HCT116 (cell line): ENCODE data around the gene MYO7B. TPM values are rescaled to one million over a fixed set of nuclear protein-coding genes. Genes with fewer than 3 reads are reported as not detected.

Experiments used
- ATAC-seq: fragments of 200-7000 bp; cut with Tn5 transposase; 2 replicates; pipeline ENCODE4 v1.9.1; 2020; ENCODE audit warnings: mild to moderate bottlenecking, moderate library complexity
- BruUV-seq: library from RNA; stranded (reverse); fragments of 400-500 nt; replicated peaks from 2 replicates; lab custom pipeline; 2021; lab: Mats Ljungman, UMichigan
- CTCF ChIA-PET: fragments of 300-600 bp; sonication (Branson Sonifier 250); formaldehyde crosslinking; loops from one replicate; lab custom pipeline; 2021; ENCODE audit warnings: antibody characterized with exemption; lab: Charles Lee
- POLR2A ChIA-PET: fragments of 300-600, 350-600 bp; sonication (Branson Sonifier 250); formaldehyde crosslinking; loops from one replicate; lab custom pipeline; 2021; ENCODE audit warnings: antibody characterized with exemption; lab: Charles Lee
- RAD21 ChIA-PET, 2 experiments: fragments of 300-600 bp; sonication (Branson Sonifier 250); formaldehyde crosslinking; loops; one replicate each; lab custom pipeline; 2023; ENCODE audit warnings: low total read pairs in 2 of 2; ENCODE audit not compliant: uncharacterized antibody in 2 of 2, unreplicated experiment in 2 of 2, low non-redundant PET in 1 of 2; lab: Charles Lee
- DNase-seq: peaks from one replicate; pipeline ENCODE4 v3.0.0-alpha.2; 2010; ENCODE audit warnings: low read depth, low spot score
- H2AFZ ChIP-seq: fragments of 200-600 bp; shearing (Covaris generic), sonication (generic); 2 replicates; pipeline ENCODE4 v1.6.1; 2017; ENCODE audit warnings: low read depth, mixed run types, mixed read lengths, antibody characterized with exemption, low read length; ENCODE audit not compliant: poor library complexity, severe bottlenecking
- H3K27ac ChIP-seq: 2 replicates; pipeline ENCODE4 v1.5.1; 2012; ENCODE audit warnings: low read depth, low read length
- H3K27me3 ChIP-seq: fragments of 200-600 bp; sonication (generic); 2 replicates; pipeline ENCODE4 v1.6.1; 2016; ENCODE audit warnings: mixed run types, low read length, mixed read lengths; ENCODE audit not compliant: insufficient read depth
- H3K36me3 ChIP-seq, 2 experiments: fragments of 200-500 bp in 1 of 2; fragments of 200-600 bp in 1 of 2; sonication (Bioruptor generic) in 1 of 2; sonication (generic) in 1 of 2; 2 replicates each; pipeline versions ENCODE4 v1.5.1 to v1.6.1; 2014 to 2016; ENCODE audit warnings: low read length in 2 of 2, inconsistent platforms in 1 of 2, mixed read lengths in 1 of 2, mixed run types in 1 of 2; ENCODE audit not compliant: insufficient read depth in 2 of 2, control insufficient read depth in 1 of 2
- H3K4me1 ChIP-seq, 2 experiments: fragments of 200-600 bp in 1 of 2; sonication (generic) in 1 of 2; 2 replicates each; pipeline versions ENCODE4 v1.5.1 to v1.6.1; 2012 to 2017; ENCODE audit warnings: low read length in 2 of 2, inconsistent platforms in 1 of 2, mild to moderate bottlenecking in 1 of 2, mixed read lengths in 1 of 2, mixed run types in 1 of 2, moderate library complexity in 1 of 2; ENCODE audit not compliant: insufficient read depth in 2 of 2, control insufficient read depth in 1 of 2
- H3K4me2 ChIP-seq: fragments of 200-600 bp; sonication (generic); 2 replicates; pipeline ENCODE4 v1.6.1; 2017; ENCODE audit warnings: mixed run types, low read length, mixed read lengths
- H3K4me3 ChIP-seq, 2 experiments: fragments of 200-600 bp in 1 of 2; sonication (generic) in 1 of 2; replicated peaks in 1 of 2; 2 replicates each; pipeline ENCODE4 v1.5.1; 2011 to 2016; ENCODE audit warnings: low read length in 2 of 2, control low read depth in 1 of 2, low read depth in 1 of 2, mild to moderate bottlenecking in 1 of 2, mixed read lengths in 1 of 2, mixed run types in 1 of 2
- H3K79me2 ChIP-seq: fragments of 200-600 bp; sonication (generic); 2 replicates; pipeline ENCODE4 v1.6.1; 2017; ENCODE audit warnings: mild to moderate bottlenecking, mixed run types, low read length, moderate library complexity, mixed read lengths; ENCODE audit not compliant: insufficient read depth
- H3K9ac ChIP-seq: fragments of 200-600 bp; sonication (generic); 2 replicates; pipeline ENCODE4 v1.6.1; 2016; ENCODE audit warnings: low read length, mixed read lengths
- H3K9me2 ChIP-seq: fragments of 200-600 bp; sonication (generic), shearing (Covaris generic); 2 replicates; pipeline ENCODE4 v1.6.1; 2017; ENCODE audit warnings: mixed run types, mild to moderate bottlenecking, moderate library complexity; ENCODE audit not compliant: insufficient read depth
- H3K9me3 ChIP-seq, 2 experiments: fragments of 200-500 bp in 1 of 2; fragments of 200-600 bp in 1 of 2; sonication (Bioruptor generic) in 1 of 2; sonication (generic) in 1 of 2; 2 replicates each; pipeline ENCODE4 v1.6.1; 2014 to 2017; ENCODE audit warnings: low read length in 2 of 2, mixed read lengths in 2 of 2, inconsistent platforms in 1 of 2, low read depth in 1 of 2, mild to moderate bottlenecking in 1 of 2, mixed run types in 1 of 2, moderate library complexity in 1 of 2; ENCODE audit not compliant: control insufficient read depth in 1 of 2, insufficient read depth in 1 of 2
- H4K20me1 ChIP-seq: fragments of 200-600 bp; sonication (generic), shearing (Covaris generic); 2 replicates; pipeline ENCODE4 v1.6.1; 2017; ENCODE audit warnings: mixed run types, mild to moderate bottlenecking, moderate library complexity; ENCODE audit not compliant: insufficient read depth
- EGR1 ChIP-seq: IDR thresholded peaks from 2 replicates; pipeline ENCODE4 v1.6.1; 2012; ENCODE audit warnings: low read depth
- EZH2 ChIP-seq: fragments of 200-600 bp; sonication (generic); IDR thresholded peaks from 2 replicates; pipeline ENCODE4 v1.6.1; 2017; ENCODE audit warnings: antibody characterized with exemption, mixed run types
- FOSL1 ChIP-seq: IDR thresholded peaks from 2 replicates; pipeline ENCODE4 v1.6.1; 2012; ENCODE audit warnings: low read depth
- POLR2A ChIP-seq: IDR thresholded peaks from 2 replicates; pipeline ENCODE4 v1.7.0; 2011; ENCODE audit warnings: borderline replicate concordance; ENCODE audit not compliant: insufficient read depth, insufficient read length; ENCODE audit errors: extremely low read depth
- POLR2AphosphoS5 ChIP-seq: IDR thresholded peaks from 2 replicates; pipeline ENCODE4 v1.6.1; 2011; ENCODE audit warnings: mild to moderate bottlenecking, low read depth, low read length, moderate library complexity
- RAD21 ChIP-seq: IDR thresholded peaks from 2 replicates; pipeline ENCODE4 v1.6.1; 2012; ENCODE audit warnings: low read depth, mild to moderate bottlenecking
- SIN3A ChIP-seq: IDR thresholded peaks from 2 replicates; pipeline ENCODE4 v1.6.1; 2012; ENCODE audit warnings: low read depth
- ZFX ChIP-seq: fragments of 450-650 bp; IDR thresholded peaks from 2 replicates; pipeline ENCODE4 v1.6.1; 2017
- ZNF274 ChIP-seq: fragments of 200-500 bp; sonication (Bioruptor generic); IDR thresholded peaks from 2 replicates; pipeline ENCODE4 v1.6.1; 2014; ENCODE audit warnings: mild to moderate bottlenecking, low read depth, low read length, inconsistent platforms
- intact Hi-C: fragments of 100-400 bp; cut with micrococcal nuclease; formaldehyde crosslinking; loops from 2 replicates; pipeline ENCODE4 v1.10.0; 2022
- total RNA-seq: library from RNA; stranded (reverse); gene quantifications from one replicate; pipeline ENCODE4 v1.2.1, GENCODE V29; 2021; ENCODE audit not compliant: unreplicated experiment
- TF ChIP-seq, protein P1 (sequence below): IDR thresholded peaks from 2 replicates; pipeline ENCODE4 v1.6.1; 2011; ENCODE audit warnings: mild to moderate bottlenecking, low read length, moderate library complexity; ENCODE audit not compliant: insufficient replicate concordance; ENCODE audit errors: extremely low read depth
- TF ChIP-seq, protein P2 (sequence below): IDR thresholded peaks from 2 replicates; pipeline ENCODE4 v1.6.1; 2012
- TF ChIP-seq, protein P3 (sequence below), 3 experiments: fragments of 200-600 bp in 1 of 3; sonication (generic) in 1 of 3; IDR thresholded peaks in 2 of 3; conservative IDR thresholded peaks in 1 of 3; 2 replicates each; pipeline ENCODE4 v1.5.1; 2012 to 2017; ENCODE audit warnings: low read depth in 2 of 3, low read length in 2 of 3, antibody characterized with exemption in 1 of 3, borderline replicate concordance in 1 of 3, control low read depth in 1 of 3, mild to moderate bottlenecking in 1 of 3, mixed read lengths in 1 of 3, mixed run types in 1 of 3, moderate library complexity in 1 of 3; ENCODE audit not compliant: insufficient read depth in 1 of 3

The MYO7B gene
- total RNA-seq, 1 experiment from 2014 or later: 0.07 TPM

DNA sequence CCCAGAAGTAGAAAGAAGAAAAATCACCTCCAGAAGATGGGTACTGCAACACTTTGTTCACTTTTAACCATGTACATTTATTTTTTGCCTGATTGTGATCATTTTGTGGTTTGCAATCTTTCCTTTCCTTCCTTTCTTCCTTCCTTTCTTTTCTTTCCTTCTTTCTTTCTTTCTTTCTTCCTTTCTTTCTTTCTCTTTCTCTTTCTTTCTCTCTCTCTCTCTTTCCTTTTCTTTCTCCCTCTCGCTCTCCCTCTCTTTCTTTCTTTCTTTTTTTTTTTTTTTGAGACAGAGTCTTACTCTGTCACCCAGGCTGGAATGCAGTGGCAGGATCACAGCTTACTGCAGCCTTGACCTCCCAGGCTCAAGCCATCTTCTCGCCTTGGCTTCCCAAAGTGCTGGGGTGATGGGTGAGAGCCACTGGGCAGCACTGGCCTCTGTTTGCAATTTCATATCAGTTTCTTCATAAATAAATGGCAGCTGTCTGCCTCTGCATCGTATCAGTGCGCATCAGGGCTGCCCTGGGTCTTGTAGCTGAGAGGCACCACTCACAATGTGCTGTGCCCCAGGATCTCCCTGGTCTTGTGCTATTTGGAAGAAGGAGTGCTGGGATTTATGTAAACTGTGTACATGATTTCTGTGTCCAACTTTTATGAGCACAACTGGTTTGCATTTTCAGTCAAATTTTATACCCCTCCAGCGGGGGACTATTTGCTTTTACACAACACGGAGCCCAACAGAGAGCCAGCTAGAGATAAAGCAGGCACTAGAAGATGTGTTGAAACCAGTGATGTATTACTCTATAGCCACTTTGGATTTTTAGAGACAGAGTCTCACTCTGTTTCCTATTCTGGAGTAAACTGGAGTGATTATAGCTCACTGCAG, 146.7 kb downstream of the MYO7B start:
- no peak overlapping the region for H3K4me3 ChIP-seq
- H3K79me2 ChIP-seq: no peaks in the 10 kb centered on the region
- H3K9ac ChIP-seq: no peak overlapping the region
- H3K4me1 ChIP-seq: no peaks in the 10 kb centered on the region
- H3K36me3 ChIP-seq: no peaks in the 10 kb centered on the region
- H2AFZ ChIP-seq: no peak overlapping the region
- TF ChIP-seq POLR2A (no peak), ZFX (no peak), EGR1 (no peak)
- TF ChIP-seq, protein P1, sequence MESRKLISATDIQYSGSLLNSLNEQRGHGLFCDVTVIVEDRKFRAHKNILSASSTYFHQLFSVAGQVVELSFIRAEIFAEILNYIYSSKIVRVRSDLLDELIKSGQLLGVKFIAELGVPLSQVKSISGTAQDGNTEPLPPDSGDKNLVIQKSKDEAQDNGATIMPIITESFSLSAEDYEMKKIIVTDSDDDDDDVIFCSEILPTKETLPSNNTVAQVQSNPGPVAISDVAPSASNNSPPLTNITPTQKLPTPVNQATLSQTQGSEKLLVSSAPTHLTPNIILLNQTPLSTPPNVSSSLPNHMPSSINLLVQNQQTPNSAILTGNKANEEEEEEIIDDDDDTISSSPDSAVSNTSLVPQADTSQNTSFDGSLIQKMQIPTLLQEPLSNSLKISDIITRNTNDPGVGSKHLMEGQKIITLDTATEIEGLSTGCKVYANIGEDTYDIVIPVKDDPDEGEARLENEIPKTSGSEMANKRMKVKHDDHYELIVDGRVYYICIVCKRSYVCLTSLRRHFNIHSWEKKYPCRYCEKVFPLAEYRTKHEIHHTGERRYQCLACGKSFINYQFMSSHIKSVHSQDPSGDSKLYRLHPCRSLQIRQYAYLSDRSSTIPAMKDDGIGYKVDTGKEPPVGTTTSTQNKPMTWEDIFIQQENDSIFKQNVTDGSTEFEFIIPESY: no peak
- TF ChIP-seq, protein P2, sequence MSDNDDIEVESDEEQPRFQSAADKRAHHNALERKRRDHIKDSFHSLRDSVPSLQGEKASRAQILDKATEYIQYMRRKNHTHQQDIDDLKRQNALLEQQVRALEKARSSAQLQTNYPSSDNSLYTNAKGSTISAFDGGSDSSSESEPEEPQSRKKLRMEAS: no peak
- no TSS peak for BruUV-seq
- no peak for ATAC-seq
- intact Hi-C loops: no loop called here
- DNase-seq: no peak
- ChIA-PET POLR2A (no interaction called here), RAD21 (no interaction called here), CTCF (interaction anchor here (1.2 to 1.6 kb wide), 2 partner anchors 12 to 91 kb away, joined by 3 to 4 read pairs; no protein-coding TSS in a partner anchor)
- no peak overlapping the region for H3K27ac ChIP-seq
- no peaks in the 10 kb centered on the region for H3K9me3 ChIP-seq
- H3K27me3 ChIP-seq: no peaks in the 10 kb centered on the region
- H3K4me2 ChIP-seq: no peak overlapping the region
- no peaks in the 10 kb centered on the region for H4K20me1 ChIP-seq
- H3K9me2 ChIP-seq: no peaks in the 10 kb centered on the region

DNA sequence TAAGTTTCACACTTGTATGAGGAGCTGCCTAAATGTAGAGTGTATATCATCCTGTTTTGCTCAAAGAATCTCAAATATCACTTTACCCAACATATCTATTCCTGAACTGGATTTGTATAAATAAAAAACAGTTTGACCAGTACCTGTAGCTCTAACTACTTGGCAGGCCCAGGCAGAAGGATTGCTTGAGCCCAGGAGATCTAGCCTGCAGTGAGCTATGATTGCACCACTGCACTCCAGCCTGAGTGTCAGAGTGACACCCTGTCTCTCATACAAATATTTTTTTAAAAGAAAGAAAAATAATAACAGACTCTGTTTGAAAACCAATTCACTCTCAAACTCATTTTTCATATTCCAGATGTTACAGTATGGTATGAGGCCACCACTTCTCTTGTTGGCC, 147.6 kb downstream of the MYO7B start:
- Histone ChIP-seq H3K36me3 (no peaks in the 10 kb centered on the region), H3K9me3 (no peaks in the 10 kb centered on the region), H3K4me2 (no peak overlapping the region), H3K27me3 (no peaks in the 10 kb centered on the region), H3K79me2 (no peaks in the 10 kb centered on the region), H3K27ac (no peak overlapping the region), H3K9me2 (no peaks in the 10 kb centered on the region), H2AFZ (no peak overlapping the region), H3K9ac (no peak overlapping the region), H4K20me1 (no peaks in the 10 kb centered on the region), H3K4me1 (no peaks in the 10 kb centered on the region), H3K4me3 (no peak overlapping the region)
- BruUV-seq: no TSS peak
- ChIA-PET RAD21 (no interaction called here), CTCF (interaction anchor here (1.2 to 1.6 kb wide), 2 partner anchors 11 to 92 kb away, joined by 3 to 4 read pairs; no protein-coding TSS in a partner anchor), POLR2A (no interaction called here)
- ATAC-seq (no peak), DNase-seq (no peak)
- intact Hi-C loops: no loop called here
- no peak for TF ChIP-seq FOSL1
- no peak for TF ChIP-seq EZH2
- no peak for TF ChIP-seq ZNF274
- TF ChIP-seq RAD21: no peak
- TF ChIP-seq EGR1: no peak
- TF ChIP-seq, protein P3, sequence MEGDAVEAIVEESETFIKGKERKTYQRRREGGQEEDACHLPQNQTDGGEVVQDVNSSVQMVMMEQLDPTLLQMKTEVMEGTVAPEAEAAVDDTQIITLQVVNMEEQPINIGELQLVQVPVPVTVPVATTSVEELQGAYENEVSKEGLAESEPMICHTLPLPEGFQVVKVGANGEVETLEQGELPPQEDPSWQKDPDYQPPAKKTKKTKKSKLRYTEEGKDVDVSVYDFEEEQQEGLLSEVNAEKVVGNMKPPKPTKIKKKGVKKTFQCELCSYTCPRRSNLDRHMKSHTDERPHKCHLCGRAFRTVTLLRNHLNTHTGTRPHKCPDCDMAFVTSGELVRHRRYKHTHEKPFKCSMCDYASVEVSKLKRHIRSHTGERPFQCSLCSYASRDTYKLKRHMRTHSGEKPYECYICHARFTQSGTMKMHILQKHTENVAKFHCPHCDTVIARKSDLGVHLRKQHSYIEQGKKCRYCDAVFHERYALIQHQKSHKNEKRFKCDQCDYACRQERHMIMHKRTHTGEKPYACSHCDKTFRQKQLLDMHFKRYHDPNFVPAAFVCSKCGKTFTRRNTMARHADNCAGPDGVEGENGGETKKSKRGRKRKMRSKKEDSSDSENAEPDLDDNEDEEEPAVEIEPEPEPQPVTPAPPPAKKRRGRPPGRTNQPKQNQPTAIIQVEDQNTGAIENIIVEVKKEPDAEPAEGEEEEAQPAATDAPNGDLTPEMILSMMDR (IDR thresholded peaks at IDR 0.05 in 2 of 3, conservative IDR thresholded peaks at IDR 0.05 in 1 of 3; ENCODE audit: borderline replicate concordance in 1 of 3, insufficient read depth in 1 of 3, low read depth in 2 of 3, low read length in 2 of 3): no peak
- TF ChIP-seq SIN3A: no peak
- TF ChIP-seq, protein P1: no peak
- no peak for TF ChIP-seq POLR2AphosphoS5
